Transverse colon (tissue), 4 donors: ENCODE data around the gene TAC3.

ENCODE experiments used
- EP300 ChIP-seq: sonication (generic); formaldehyde crosslinking; IDR thresholded peaks from one replicate; pipeline ENCODE4 v1.6.1; 2017; ENCODE audit warnings: antibody characterized with exemption, low read depth
- POLR2A ChIP-seq: fragments of 450-650 bp; IDR thresholded peaks from one replicate; pipeline ENCODE4 v1.6.1; 2016; ENCODE audit warnings: antibody characterized with exemption, mild to moderate bottlenecking, moderate library complexity
- POLR2AphosphoS5 ChIP-seq, 3 donors: sonication (generic); formaldehyde crosslinking; IDR thresholded peaks; one replicate each; pipeline ENCODE4 v1.6.1; 2016; ENCODE audit warnings: antibody characterized with exemption in 3 of 3
- TF ChIP-seq, protein P1 (sequence below), 5 experiments: fragments of 200-600 bp in 3 of 5; fragments of 450-650 bp in 2 of 5; sonication (generic) in 3 of 5; IDR thresholded peaks; 1 replicate in 2 of 5; 2 replicates in 3 of 5; pipeline ENCODE4 v1.5.1; 2016 to 2017; ENCODE audit warnings: antibody characterized with exemption in 5 of 5, inconsistent platforms in 3 of 5, mild to moderate bottlenecking in 2 of 5, moderate library complexity in 1 of 5

DNA sequence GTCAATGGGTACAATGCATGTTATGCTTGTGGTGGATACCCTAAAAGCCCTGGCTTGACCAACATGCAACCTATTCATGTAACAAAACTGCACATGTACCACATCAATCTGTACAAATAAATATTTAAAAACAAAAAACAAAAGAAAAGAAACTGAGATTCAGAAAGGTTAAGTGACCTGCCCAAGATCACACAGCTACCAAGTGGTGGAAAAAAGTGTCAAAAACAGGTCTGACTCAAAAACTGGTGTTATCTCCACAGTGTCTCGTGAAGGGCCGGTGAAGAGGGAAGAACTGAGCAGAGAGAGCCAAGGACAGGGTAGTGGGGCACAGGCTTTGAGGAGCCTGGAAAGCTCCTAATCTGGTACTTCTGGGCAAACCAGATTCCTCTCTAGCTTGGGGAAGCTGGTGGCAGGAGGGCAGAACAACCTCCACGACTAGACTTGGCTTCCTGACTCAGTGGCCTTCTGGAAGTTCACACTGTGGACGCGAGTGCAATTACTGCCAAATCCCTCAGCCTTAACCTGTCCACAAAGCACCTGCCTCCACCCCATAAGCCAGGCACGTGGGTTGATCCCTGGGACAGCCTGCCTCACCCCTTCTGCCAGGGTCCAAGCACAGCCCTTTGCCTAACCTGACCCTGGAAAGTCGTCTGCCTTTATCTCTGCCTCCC lies 25.5 kb downstream of the TAC3 start:
- TF ChIP-seq, protein P1, sequence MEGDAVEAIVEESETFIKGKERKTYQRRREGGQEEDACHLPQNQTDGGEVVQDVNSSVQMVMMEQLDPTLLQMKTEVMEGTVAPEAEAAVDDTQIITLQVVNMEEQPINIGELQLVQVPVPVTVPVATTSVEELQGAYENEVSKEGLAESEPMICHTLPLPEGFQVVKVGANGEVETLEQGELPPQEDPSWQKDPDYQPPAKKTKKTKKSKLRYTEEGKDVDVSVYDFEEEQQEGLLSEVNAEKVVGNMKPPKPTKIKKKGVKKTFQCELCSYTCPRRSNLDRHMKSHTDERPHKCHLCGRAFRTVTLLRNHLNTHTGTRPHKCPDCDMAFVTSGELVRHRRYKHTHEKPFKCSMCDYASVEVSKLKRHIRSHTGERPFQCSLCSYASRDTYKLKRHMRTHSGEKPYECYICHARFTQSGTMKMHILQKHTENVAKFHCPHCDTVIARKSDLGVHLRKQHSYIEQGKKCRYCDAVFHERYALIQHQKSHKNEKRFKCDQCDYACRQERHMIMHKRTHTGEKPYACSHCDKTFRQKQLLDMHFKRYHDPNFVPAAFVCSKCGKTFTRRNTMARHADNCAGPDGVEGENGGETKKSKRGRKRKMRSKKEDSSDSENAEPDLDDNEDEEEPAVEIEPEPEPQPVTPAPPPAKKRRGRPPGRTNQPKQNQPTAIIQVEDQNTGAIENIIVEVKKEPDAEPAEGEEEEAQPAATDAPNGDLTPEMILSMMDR (IDR thresholded peaks at IDR 0.05) = no peak
- no peak for TF ChIP-seq EP300
- TF ChIP-seq POLR2A = no peak
- no peak for TF ChIP-seq POLR2AphosphoS5 (IDR thresholded peaks at IDR 0.05)
